ENCODE measurements around the gene CYP2F1.

Gene CYP2F1, protein sequence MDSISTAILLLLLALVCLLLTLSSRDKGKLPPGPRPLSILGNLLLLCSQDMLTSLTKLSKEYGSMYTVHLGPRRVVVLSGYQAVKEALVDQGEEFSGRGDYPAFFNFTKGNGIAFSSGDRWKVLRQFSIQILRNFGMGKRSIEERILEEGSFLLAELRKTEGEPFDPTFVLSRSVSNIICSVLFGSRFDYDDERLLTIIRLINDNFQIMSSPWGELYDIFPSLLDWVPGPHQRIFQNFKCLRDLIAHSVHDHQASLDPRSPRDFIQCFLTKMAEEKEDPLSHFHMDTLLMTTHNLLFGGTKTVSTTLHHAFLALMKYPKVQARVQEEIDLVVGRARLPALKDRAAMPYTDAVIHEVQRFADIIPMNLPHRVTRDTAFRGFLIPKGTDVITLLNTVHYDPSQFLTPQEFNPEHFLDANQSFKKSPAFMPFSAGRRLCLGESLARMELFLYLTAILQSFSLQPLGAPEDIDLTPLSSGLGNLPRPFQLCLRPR

GRCh38 chr19:41114132-41114531 is at the start of gene CYP2F1:
Gene CYP2F1 (plus strand): TSS chr19:41114432. CDS start chr19:41116189, 1,757 bp downstream.
- TF ChIP-seq CTCF (IDR thresholded peaks at IDR 0.05; ENCODE audit: low read depth, low read length, missing control alignments): no peak
- in situ Hi-C loops (cut with HindIII; ENCODE audit: low sequenced_read_pairs): no loop called here
- no peak for DNase-seq (ENCODE audit: low read depth)
- H3K4me3 ChIP-seq (ENCODE audit: low read depth, low read length): no peak within 1 kb of the TSS

DNA sequence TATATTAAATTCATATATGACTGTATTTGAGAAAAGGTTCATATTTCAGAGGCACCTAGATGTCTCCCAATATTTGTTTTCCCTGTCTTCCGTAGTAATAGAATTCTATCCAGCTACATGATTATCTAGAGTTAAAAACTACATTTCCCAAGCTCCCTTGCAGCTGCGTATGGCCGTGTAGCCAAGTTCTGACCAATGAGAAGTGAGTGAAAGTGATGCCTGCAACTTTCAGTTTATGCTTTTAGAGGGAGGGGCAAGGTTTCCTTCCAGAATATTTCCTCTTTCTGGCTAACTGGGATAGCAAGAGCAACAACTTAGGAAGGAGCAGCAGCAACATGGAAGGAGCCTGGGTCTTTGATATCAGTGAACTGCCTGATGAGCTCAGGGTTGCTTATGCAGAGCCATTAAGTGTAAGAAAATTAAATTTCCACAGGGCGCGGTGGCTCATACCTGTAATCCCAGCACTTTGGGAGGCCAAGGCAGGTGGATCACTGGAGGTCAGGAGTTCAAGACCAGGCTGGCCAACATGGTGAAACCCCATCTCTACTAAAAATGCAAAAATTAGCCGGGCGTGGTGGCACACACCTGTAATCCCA is 49.2 kb upstream of the CYP2F1 start:
- in situ Hi-C loops (cut with HindIII; ENCODE audit: low sequenced_read_pairs): no loop called here
- DNase-seq (ENCODE audit: low read depth): no peak
- TF ChIP-seq CTCF (IDR thresholded peaks at IDR 0.05; ENCODE audit: low read depth, low read length, missing control alignments): no peak

DNA sequence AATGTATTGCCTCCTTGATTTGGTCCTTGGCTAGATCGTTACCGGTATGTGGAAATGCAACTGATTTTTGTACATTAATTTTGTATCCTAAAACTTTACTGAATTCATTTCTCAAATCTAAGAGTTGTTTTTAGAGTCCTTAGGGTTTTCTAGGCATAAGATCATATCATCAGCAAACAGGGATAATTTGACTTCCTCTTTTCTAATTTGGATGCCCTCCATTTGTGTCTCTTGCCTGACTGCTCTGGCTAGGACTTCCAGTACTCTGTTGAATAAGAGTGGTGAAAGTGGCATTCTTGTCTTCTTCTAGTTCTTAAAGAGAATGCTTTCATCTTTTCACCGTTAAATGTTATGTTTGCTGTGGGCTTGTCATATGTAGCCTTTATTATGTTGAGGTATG is 37.9 kb upstream of the CYP2F1 start:
- in situ Hi-C loops (cut with HindIII; ENCODE audit: low sequenced_read_pairs): no loop called here
- TF ChIP-seq CTCF (IDR thresholded peaks at IDR 0.05; ENCODE audit: low read depth, low read length, missing control alignments): no peak
- no peak for DNase-seq (ENCODE audit: low read depth)
- no peak overlapping the region for H3K4me3 ChIP-seq (ENCODE audit: low read depth, low read length)

More for the DNA sequence above, 49.2 kb upstream of the CYP2F1 start:
- H3K4me3 ChIP-seq (ENCODE audit: low read depth, low read length): no peak overlapping the region

DNA sequence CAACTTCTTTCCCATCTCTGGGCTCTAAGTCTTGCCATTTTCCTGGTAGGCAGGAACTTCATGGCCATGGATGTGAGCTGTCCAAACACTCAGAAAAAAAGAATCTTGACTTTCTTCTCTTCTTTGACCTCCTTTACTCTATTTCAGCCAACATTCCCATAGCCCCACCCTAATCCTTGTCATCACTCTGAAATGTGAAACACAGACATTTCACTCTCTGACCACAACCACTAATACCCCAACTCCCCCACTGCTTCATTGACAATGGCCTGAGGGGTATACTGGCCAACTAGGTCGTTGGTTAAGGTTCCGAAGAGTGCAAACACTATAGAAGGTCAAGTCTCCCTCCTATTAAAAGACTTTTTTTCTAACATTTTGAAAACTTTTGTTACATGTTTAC is 30.7 kb upstream of the CYP2F1 start:
- no peak for DNase-seq (ENCODE audit: low read depth)
- TF ChIP-seq CTCF (IDR thresholded peaks at IDR 0.05; ENCODE audit: low read depth, low read length, missing control alignments): no peak
- no peak overlapping the region for H3K4me3 ChIP-seq (ENCODE audit: low read depth, low read length)
- in situ Hi-C loops (cut with HindIII; ENCODE audit: low sequenced_read_pairs): no loop called here

- no peak for DNase-seq (ENCODE audit: low read depth)
- in situ Hi-C loops (cut with HindIII; ENCODE audit: low sequenced_read_pairs): no loop called here
- H3K4me3 ChIP-seq (ENCODE audit: low read depth, low read length): no peak overlapping the region
- TF ChIP-seq CTCF (IDR thresholded peaks at IDR 0.05; ENCODE audit: low read depth, low read length, missing control alignments): no peak
Measured at GRCh38 chr19:41085748-41086415, 28.4 kb upstream of the CYP2F1 start.

DNA sequence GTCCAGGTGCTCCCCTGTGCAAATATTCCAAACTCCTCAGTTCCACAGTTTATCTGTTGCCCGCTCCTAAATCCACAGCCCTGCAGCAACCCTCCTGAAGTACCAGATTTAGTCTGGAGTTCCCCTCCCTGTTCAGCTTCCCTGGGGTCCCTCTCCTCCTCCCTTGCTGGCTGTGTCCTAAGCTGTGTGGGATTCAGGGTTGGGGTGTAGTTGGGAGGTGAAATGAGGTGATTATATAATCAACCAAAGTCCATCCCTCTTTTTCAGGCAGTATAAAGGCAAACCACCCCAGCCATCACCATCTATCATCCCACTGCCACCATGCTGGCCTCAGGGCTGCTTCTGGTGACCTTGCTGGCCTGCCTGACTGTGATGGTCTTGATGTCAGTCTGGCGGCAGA is 26.1 kb upstream of the CYP2F1 start, which contains the start of gene CYP2A13:
Gene CYP2A13 (plus strand): TSS at position 301 of the 400 bp plus-strand sequence. CDS start 21 bp downstream, at position 322.
- TF ChIP-seq CTCF (IDR thresholded peaks at IDR 0.05; ENCODE audit: low read depth, low read length, missing control alignments): no peak
- in situ Hi-C loops (cut with HindIII; ENCODE audit: low sequenced_read_pairs): no loop called here
- no peak within 1 kb of the TSS for H3K4me3 ChIP-seq (ENCODE audit: low read depth, low read length)
- DNase-seq (ENCODE audit: low read depth): no peak

Measured in astrocyte of the cerebellum (primary cell).